ENCODE results near the gene LGR4. TPM values are rescaled to one million over a fixed set of nuclear protein-coding genes. Genes with fewer than 3 reads are reported as not detected.
"Not testable (repeated sequence)": the region's sequence is repeated elsewhere in the genome, so short reads cannot be mapped to it uniquely, and the experiment has no call there.

The LGR4 gene
- total and polyA plus RNA-seq, 2 experiments from 2014 or later, result 14.9 to 59.2 TPM

DNA sequence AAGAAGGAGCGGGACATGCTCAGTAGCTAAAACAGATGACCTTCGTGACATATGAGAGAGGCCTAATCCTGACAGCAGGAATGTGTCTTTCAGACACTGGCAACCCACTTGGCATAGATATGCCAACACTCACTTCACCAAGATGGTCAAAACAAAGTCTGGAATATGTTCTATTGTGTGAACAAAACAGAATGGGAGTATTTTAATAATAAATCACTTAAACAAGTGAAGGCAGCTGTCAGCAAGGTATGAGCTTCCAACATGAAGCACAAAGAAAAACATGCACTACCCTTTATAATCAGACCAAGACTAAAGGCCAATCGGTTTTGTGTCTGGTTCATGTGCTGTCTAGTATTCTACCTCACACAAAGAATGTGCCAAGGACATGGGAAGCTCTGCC, 132.6 kb downstream of the LGR4 start:
- Histone ChIP-seq H3K4me2 (ENCODE audit: unreplicated experiment) (no peak overlapping the region), H3K9ac (no peak overlapping the region), H3K36me3 (ENCODE audit: low read depth) (no peaks in the 10 kb centered on the region; the same call in 1 of the 2 replicates), H4K20me1 (ENCODE audit: insufficient read depth) (no peaks in the 10 kb centered on the region), H3K79me2 (ENCODE audit: insufficient read depth) (no peaks in the 10 kb centered on the region), H3K4me3 (no peak overlapping the region), H2AFZ (no peak overlapping the region), H3K4me1 (ENCODE audit: insufficient read depth) (no peaks in the 10 kb centered on the region), H3K9me2 (ENCODE audit: insufficient read depth) (no peaks in the 10 kb centered on the region), H3K9me3 (ENCODE audit: low read depth) (no peaks in the 10 kb centered on the region), H3F3A (ENCODE audit: insufficient read depth) (0 out of 2 replicates have a peak, but pooled peaks cover 4% of the 10 kb centered on the region), H3K27me3 (replicated peaks; ENCODE audit: insufficient read depth) (no peaks in the 10 kb centered on the region), H3K27ac (no peak overlapping the region)
- whole genome bisulfite sequencing, 2 experiments (ENCODE audit: low coverage in 1 of 2, low lambda C conversion rate in 2 of 2, missing lambda C conversion rate in 2 of 2), result 60 to 65% methylated on average over 3 of the region's 3 CpGs
- in situ Hi-C loops (cut with MboI), result no loop called here
- DNase-seq, result no peak
- TF ChIP-seq EZH2 (IDR thresholded peaks at IDR 0.05; ENCODE audit: insufficient read depth, poor library complexity, severe bottlenecking) (no peak), EZH2phosphoT487 (IDR thresholded peaks at IDR 0.05; ENCODE audit: insufficient read depth, low read depth) (no peak)

DNA sequence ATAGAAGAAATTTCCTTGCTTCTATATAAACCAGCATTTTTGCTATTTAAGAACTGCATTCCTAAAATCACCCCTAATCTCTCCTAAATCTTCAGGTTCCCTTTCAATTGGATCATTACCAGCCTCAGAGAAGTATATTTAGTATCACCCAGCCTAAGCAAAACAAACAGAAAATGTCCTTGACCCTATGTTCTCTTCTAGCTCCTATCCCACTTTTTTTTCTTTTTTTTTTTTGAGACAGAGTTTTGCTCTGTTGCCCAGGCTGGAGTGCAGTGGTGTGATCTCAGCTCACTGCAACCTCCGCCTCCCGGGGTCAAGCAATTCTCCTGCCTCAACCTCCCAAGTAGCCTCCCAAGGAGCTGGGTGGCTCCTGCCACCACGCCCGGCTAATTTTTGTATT, 137.8 kb downstream of the LGR4 start:
- in situ Hi-C loops (cut with MboI), result not testable (repeated sequence)

DNA sequence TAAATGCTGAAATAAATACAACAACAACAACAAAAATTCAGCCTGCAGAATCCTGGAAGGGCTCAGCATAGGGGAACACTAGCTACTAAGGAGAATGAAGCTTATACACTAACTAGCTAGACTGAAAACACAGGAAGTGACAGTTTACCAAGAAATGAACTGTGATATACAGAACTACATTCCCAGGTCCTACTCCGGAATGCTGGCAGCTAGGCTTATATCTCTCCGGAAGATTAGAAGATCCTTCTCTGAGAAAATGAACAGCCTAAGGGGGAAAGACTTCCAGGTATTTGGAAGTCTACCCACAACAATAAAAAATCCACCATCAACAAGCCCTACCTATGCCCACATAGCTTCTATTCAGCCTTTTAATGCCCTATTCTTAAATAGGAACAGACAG, 140.6 kb downstream of the LGR4 start:
- in situ Hi-C loops (cut with MboI), result no loop called here
- peak; percentile 27 for DNase-seq
- Histone ChIP-seq H3K9ac (peak overlapping the region; percentile 32; the same call in 1 of the 2 replicates), H3K36me3 (ENCODE audit: low read depth) (no peaks in the 10 kb centered on the region), H3K9me3 (ENCODE audit: low read depth) (no peaks in the 10 kb centered on the region), H3K27me3 (replicated peaks; ENCODE audit: insufficient read depth) (no peaks in the 10 kb centered on the region), H3K27ac (peak overlapping the region; percentile 24; the same call in 1 of the 2 replicates), H4K20me1 (ENCODE audit: insufficient read depth) (no peaks in the 10 kb centered on the region), H2AFZ (peak overlapping the region; percentile 65), H3K4me2 (ENCODE audit: unreplicated experiment) (peak overlapping the region; percentile 36), H3K4me3 (peak overlapping the region; percentile 8; the same call in 1 of the 2 replicates), H3F3A (ENCODE audit: insufficient read depth) (peaks cover 10% of the 10 kb centered on the region; the same call in 1 of the 2 replicates), H3K9me2 (ENCODE audit: insufficient read depth) (no peaks in the 10 kb centered on the region), H3K79me2 (ENCODE audit: insufficient read depth) (no peaks in the 10 kb centered on the region), H3K4me1 (ENCODE audit: insufficient read depth) (peaks cover 19% of the 10 kb centered on the region)
- TF ChIP-seq EZH2 (IDR thresholded peaks at IDR 0.05; ENCODE audit: insufficient read depth, poor library complexity, severe bottlenecking) (no peak), EZH2phosphoT487 (IDR thresholded peaks at IDR 0.05; ENCODE audit: insufficient read depth, low read depth) (no peak)
- WGBS, 2 experiments (ENCODE audit: low coverage in 1 of 2, low lambda C conversion rate in 2 of 2, missing lambda C conversion rate in 2 of 2), result 43 to 64% methylated on average over 2 of the region's 2 CpGs

More for the DNA sequence above, 137.8 kb downstream of the LGR4 start:
- not testable (repeated sequence) for H3K4me2 ChIP-seq (ENCODE audit: unreplicated experiment); H3K36me3 ChIP-seq (ENCODE audit: low read depth); H3K9me2 ChIP-seq (ENCODE audit: insufficient read depth); H4K20me1 ChIP-seq (ENCODE audit: insufficient read depth); H2AFZ ChIP-seq; H3F3A ChIP-seq (ENCODE audit: insufficient read depth); H3K9me3 ChIP-seq (ENCODE audit: low read depth); H3K79me2 ChIP-seq (ENCODE audit: insufficient read depth); H3K4me3 ChIP-seq; H3K27ac ChIP-seq; H3K9ac ChIP-seq; DNase-seq; H3K27me3 ChIP-seq (replicated peaks; ENCODE audit: insufficient read depth)
- WGBS, 2 experiments (ENCODE audit: low coverage in 1 of 2, low lambda C conversion rate in 2 of 2, missing lambda C conversion rate in 2 of 2), result 84 to 95% methylated on average over 3 to 4 of the region's 4 CpGs
- peaks cover 19% of the 10 kb centered on the region for H3K4me1 ChIP-seq (ENCODE audit: insufficient read depth)

GRCh38 chr11:27330633-27331270, 141.8 kb downstream of the LGR4 start:
- H3K9ac ChIP-seq, result no peak overlapping the region
- H3F3A ChIP-seq (ENCODE audit: insufficient read depth), result peaks cover 10% of the 10 kb centered on the region; the same call in 1 of the 2 replicates
- H3K27me3 ChIP-seq (replicated peaks; ENCODE audit: insufficient read depth), result no peaks in the 10 kb centered on the region
- no peak for TF ChIP-seq EZH2phosphoT487 (IDR thresholded peaks at IDR 0.05; ENCODE audit: insufficient read depth, low read depth)
- TF ChIP-seq EZH2 (IDR thresholded peaks at IDR 0.05; ENCODE audit: insufficient read depth, poor library complexity, severe bottlenecking), result no peak
- DNase-seq, result no peak
- in situ Hi-C loops (cut with MboI), result no loop called here
- no peak overlapping the region for H3K4me2 ChIP-seq (ENCODE audit: unreplicated experiment)
- H3K9me3 ChIP-seq (ENCODE audit: low read depth), result no peaks in the 10 kb centered on the region
- no peak overlapping the region for H3K27ac ChIP-seq
- no peak overlapping the region for H3K4me3 ChIP-seq
- H3K36me3 ChIP-seq (ENCODE audit: low read depth), result no peaks in the 10 kb centered on the region
- H2AFZ ChIP-seq, result no peak overlapping the region
- no peaks in the 10 kb centered on the region for H3K79me2 ChIP-seq (ENCODE audit: insufficient read depth)
- H3K9me2 ChIP-seq (ENCODE audit: insufficient read depth), result no peaks in the 10 kb centered on the region
- WGBS, 2 experiments (ENCODE audit: low coverage in 1 of 2, low lambda C conversion rate in 2 of 2, missing lambda C conversion rate in 2 of 2), result 93 to 100% methylated on average over 1 of the region's 1 CpG
- H3K4me1 ChIP-seq (ENCODE audit: insufficient read depth), result peaks cover 19% of the 10 kb centered on the region
- H4K20me1 ChIP-seq (ENCODE audit: insufficient read depth), result no peaks in the 10 kb centered on the region
